K562 (cell line): Measurements from ENCODE around the gene SDK1. TPM values are rescaled to one million over a fixed set of nuclear protein-coding genes. Genes with fewer than 3 reads are reported as not detected.

ENCODE experiments used
- ATAC-seq: fragments of 200-7000 bp; cut with Tn5 transposase; 3 replicates; pipeline ENCODE4 v1.9.1; 2020; ENCODE audit warnings: moderate library complexity
- BruUV-seq: library from RNA; stranded (reverse); fragments of 400-500 nt; replicated peaks from 2 replicates; lab custom pipeline; 2021; lab: Mats Ljungman, UMichigan
- CTCF ChIA-PET: fragments of 300-600 bp; formaldehyde crosslinking; extraction: SDS; loops from one replicate; lab custom pipeline; 2021; ENCODE audit warnings: low intra/inter-chr PET ratio; lab: Yijun Ruan, JAX
- POLR2A ChIA-PET: fragments of 300-600, 350-650 bp; sonication (Branson Sonifier 250); formaldehyde crosslinking; extraction: SDS; loops from one replicate; lab custom pipeline; 2021; ENCODE audit warnings: antibody characterized with exemption, inconsistent platforms; lab: Yijun Ruan, JAX
- DNase-seq, 4 experiments: peaks; one replicate each; pipeline versions ENCODE4 v3.0.0 to v3.0.0-alpha.2; 2011 to 2018; ENCODE audit warnings: low spot score in 3 of 4, mixed read lengths in 3 of 4; ENCODE audit errors: extremely low read depth in 1 of 4
- FAIRE-seq: peaks from 2 replicates; lab custom pipeline; 2011; peaks lifted over from hg19 to GRCh38; lab: Jason Lieb, UNC
- H2AFZ ChIP-seq: 2 replicates; pipeline ENCODE4 v1.6.0; 2011; ENCODE audit warnings: low read depth, low read length, control low read depth, inconsistent platforms
- H3K27ac ChIP-seq: fragments of 200-600 bp; 3 replicates; pipeline ENCODE4 v1.8.0; 2011; ENCODE audit warnings: low read depth, mild to moderate bottlenecking, control low read depth, inconsistent platforms, low read length, moderate library complexity, mixed read lengths; ENCODE audit errors: extremely low read depth
- H3K27me3 ChIP-seq, 2 experiments: fragments of 300-600 bp in 1 of 2; 2 replicates in 1 of 2; 3 replicates in 1 of 2; pipeline versions ENCODE4 v1.6.0 to v1.8.0; 2011; ENCODE audit warnings: inconsistent platforms in 2 of 2, low read length in 2 of 2, mild to moderate bottlenecking in 1 of 2, mixed read lengths in 1 of 2, moderate library complexity in 1 of 2; ENCODE audit not compliant: control insufficient read depth in 2 of 2, insufficient read depth in 2 of 2
- H3K36me3 ChIP-seq: fragments of 300-600 bp; 3 replicates; pipeline ENCODE4 v1.8.0; 2011; ENCODE audit warnings: mild to moderate bottlenecking, low read length, inconsistent platforms; ENCODE audit not compliant: control insufficient read depth, insufficient read depth
- H3K4me1 ChIP-seq, 2 experiments: fragments of 200-600 bp in 1 of 2; replicated peaks in 1 of 2; 2 replicates in 1 of 2; 3 replicates in 1 of 2; pipeline versions ENCODE4 v1.5.1 to v1.8.0; 2011; ENCODE audit warnings: inconsistent platforms in 2 of 2, low read length in 2 of 2, mild to moderate bottlenecking in 1 of 2, mixed read lengths in 1 of 2, moderate library complexity in 1 of 2; ENCODE audit not compliant: control insufficient read depth in 2 of 2, insufficient read depth in 2 of 2
- H3K4me2 ChIP-seq: 2 replicates; pipeline ENCODE4 v1.6.1; 2011; ENCODE audit warnings: low read length, control low read depth, inconsistent platforms, mixed read lengths; ENCODE audit not compliant: insufficient read depth
- H3K4me3 ChIP-seq: fragments of 200-600 bp; sonication (generic), shearing (Covaris generic); 2 replicates; pipeline ENCODE4 v1.5.1; 2016; ENCODE audit warnings: control low read depth, inconsistent platforms
- H3K79me2 ChIP-seq: fragments of 200-600 bp; 3 replicates; pipeline ENCODE4 v1.8.0; 2011; ENCODE audit warnings: low read length, inconsistent platforms; ENCODE audit not compliant: control insufficient read depth, insufficient read depth
- H3K9ac ChIP-seq, 2 experiments: 2 replicates each; pipeline versions ENCODE4 v1.6.0 to v1.6.1; 2011; ENCODE audit warnings: low read depth in 2 of 2, low read length in 2 of 2, control low read depth in 1 of 2, inconsistent platforms in 1 of 2, mild to moderate bottlenecking in 1 of 2, mixed read lengths in 1 of 2; ENCODE audit not compliant: insufficient read depth in 1 of 2
- H3K9me1 ChIP-seq: one replicate; pipeline ENCODE4 v1.6.0; 2011; ENCODE audit warnings: inconsistent platforms, mild to moderate bottlenecking, low read length, moderate library complexity; ENCODE audit not compliant: control insufficient read depth, insufficient read depth
- H3K9me3 ChIP-seq: replicated peaks from 2 replicates; pipeline ENCODE4 v1.5.1; 2011; ENCODE audit warnings: low read depth, low read length, inconsistent platforms; ENCODE audit not compliant: control insufficient read depth, insufficient read depth
- H4K20me1 ChIP-seq: replicated peaks from 2 replicates; pipeline ENCODE4 v1.6.1; 2011; ENCODE audit warnings: low read length, inconsistent platforms, mixed read lengths; ENCODE audit not compliant: control insufficient read depth, insufficient read depth
- ZNF436 ChIP-seq: fragments of 250-450, 450-650 bp; sonication (Bioruptor Pico); formaldehyde crosslinking; IDR thresholded peaks from 2 replicates; pipeline ENCODE4 v1.7.0; 2020; ENCODE audit warnings: mild to moderate bottlenecking
- WGBS: fragments of 100-300 bp; shearing (Covaris generic); methylation state at CpG from one replicate; pipeline ENCODE4 v1.1.6; 2016; ENCODE audit warnings: low coverage, mixed read lengths; ENCODE audit not compliant: insufficient coverage; ENCODE audit errors: missing lambda C conversion rate; 5-methylcytosine and 5-hydroxymethylcytosine counted together
- in situ Hi-C: fragments of 300-500 bp; cut with MboI; formaldehyde crosslinking; loops from 4 replicates; pipeline ENCODE4 v1.15.0; 2018; ENCODE audit warnings: inconsistent platforms, mixed read lengths
- intact Hi-C: fragments of 100-400 bp; cut with micrococcal nuclease; formaldehyde crosslinking; loops from 2 replicates; pipeline ENCODE4 v1.14.2; 2022
- polyA plus RNA-seq, 8 experiments: library from polyadenylated mRNA; depleted of rRNA in 4 of 8; stranded (reverse) in 5 of 8; unstranded in 3 of 8; fragments of >200 nt; fragmentation: Nextera tagmentation in 2 of 8; fragmentation: Illumina TruSeq in 1 of 8; extraction: Ambion mirVana in 2 of 8; extraction: Trizol in 1 of 8; gene quantifications; 2 replicates each; pipeline versions ENCODE4 v1.2.1 to v1.2.3, GENCODE V29; 2011 to 2014; ENCODE audit warnings: inconsistent platforms in 1 of 8, missing spikeins in 1 of 8
- total RNA-seq, 7 experiments: library from RNA; depleted of rRNA in 6 of 7; stranded (reverse); fragments of >200 nt in 6 of 7; fragmentation: Illumina TruSeq in 2 of 7; extraction: Trizol in 2 of 7; gene quantifications; 2 replicates each; pipeline versions ENCODE4 v1.2.1 to v1.2.3, GENCODE V29; 2011 to 2021; ENCODE audit warnings: low replicate concordance in 1 of 7
- TF ChIP-seq, protein P1 (sequence below): fragments of 250-450 bp; sonication (Bioruptor Pico); IDR thresholded peaks from 2 replicates; pipeline ENCODE4 v1.5.0; 2020; ENCODE audit warnings: mild to moderate bottlenecking
- TF ChIP-seq, protein P2 (sequence below): fragments of 250-450 bp; sonication (Bioruptor Pico); IDR thresholded peaks from 2 replicates; pipeline ENCODE4 v1.4.0; 2020; ENCODE audit warnings: mild to moderate bottlenecking, moderate library complexity, borderline replicate concordance

Gene SDK1
- total and polyA plus RNA-seq, 9 of the 15 experiments (the other 6 are each of a cell fraction or from before 2014, with no cell fraction given) = 0.16 TPM; not detected in 8

DNA sequence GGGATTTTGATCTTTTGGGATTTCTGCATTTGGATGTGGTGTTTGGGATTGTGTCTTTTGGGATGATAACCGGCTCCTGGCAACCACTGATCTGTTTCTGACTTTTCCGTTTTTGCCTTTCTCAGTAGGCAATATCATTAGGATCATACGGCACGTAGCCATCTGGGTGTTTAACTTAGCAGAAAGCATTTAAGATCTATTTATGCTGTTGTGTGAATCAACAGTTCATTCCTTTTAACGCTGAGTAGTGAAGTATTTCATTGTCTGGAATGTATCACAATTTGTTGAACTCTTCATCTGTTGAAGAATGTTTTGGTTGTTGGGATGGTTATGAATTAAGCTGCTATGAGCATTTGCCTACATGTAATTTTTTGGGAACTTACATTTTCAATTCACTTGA, 459.6 kb downstream of the SDK1 start:
- intact Hi-C loops (no loop called here), in situ Hi-C loops (no loop called here)
- no peaks in the 10 kb centered on the region for H3K79me2 ChIP-seq
- no TSS peak for BruUV-seq
- H3K4me2 ChIP-seq = no peak overlapping the region
- POLR2A ChIA-PET = no interaction called here
- no peak overlapping the region for H2AFZ ChIP-seq
- H4K20me1 ChIP-seq = no peaks in the 10 kb centered on the region
- H3K4me3 ChIP-seq = no peak overlapping the region
- ATAC-seq (no peak), FAIRE-seq (no peak), DNase-seq (no peak)
- CTCF ChIA-PET = no interaction called here
- no peaks in the 10 kb centered on the region for H3K9me3 ChIP-seq
- no peak overlapping the region for H3K9ac ChIP-seq
- H3K27me3 ChIP-seq = no peaks in the 10 kb centered on the region
- H3K36me3 ChIP-seq = no peaks in the 10 kb centered on the region
- WGBS = 1% methylated on average over 5 of the region's 5 CpGs
- TF ChIP-seq ZNF436 = no peak
- TF ChIP-seq, protein P1, sequence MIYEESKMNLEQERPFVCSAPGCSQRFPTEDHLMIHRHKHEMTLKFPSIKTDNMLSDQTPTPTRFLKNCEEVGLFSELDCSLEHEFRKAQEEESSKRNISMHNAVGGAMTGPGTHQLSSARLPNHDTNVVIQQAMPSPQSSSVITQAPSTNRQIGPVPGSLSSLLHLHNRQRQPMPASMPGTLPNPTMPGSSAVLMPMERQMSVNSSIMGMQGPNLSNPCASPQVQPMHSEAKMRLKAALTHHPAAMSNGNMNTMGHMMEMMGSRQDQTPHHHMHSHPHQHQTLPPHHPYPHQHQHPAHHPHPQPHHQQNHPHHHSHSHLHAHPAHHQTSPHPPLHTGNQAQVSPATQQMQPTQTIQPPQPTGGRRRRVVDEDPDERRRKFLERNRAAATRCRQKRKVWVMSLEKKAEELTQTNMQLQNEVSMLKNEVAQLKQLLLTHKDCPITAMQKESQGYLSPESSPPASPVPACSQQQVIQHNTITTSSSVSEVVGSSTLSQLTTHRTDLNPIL (CRISPR knock-in tag) = no peak
- TF ChIP-seq, protein P2, sequence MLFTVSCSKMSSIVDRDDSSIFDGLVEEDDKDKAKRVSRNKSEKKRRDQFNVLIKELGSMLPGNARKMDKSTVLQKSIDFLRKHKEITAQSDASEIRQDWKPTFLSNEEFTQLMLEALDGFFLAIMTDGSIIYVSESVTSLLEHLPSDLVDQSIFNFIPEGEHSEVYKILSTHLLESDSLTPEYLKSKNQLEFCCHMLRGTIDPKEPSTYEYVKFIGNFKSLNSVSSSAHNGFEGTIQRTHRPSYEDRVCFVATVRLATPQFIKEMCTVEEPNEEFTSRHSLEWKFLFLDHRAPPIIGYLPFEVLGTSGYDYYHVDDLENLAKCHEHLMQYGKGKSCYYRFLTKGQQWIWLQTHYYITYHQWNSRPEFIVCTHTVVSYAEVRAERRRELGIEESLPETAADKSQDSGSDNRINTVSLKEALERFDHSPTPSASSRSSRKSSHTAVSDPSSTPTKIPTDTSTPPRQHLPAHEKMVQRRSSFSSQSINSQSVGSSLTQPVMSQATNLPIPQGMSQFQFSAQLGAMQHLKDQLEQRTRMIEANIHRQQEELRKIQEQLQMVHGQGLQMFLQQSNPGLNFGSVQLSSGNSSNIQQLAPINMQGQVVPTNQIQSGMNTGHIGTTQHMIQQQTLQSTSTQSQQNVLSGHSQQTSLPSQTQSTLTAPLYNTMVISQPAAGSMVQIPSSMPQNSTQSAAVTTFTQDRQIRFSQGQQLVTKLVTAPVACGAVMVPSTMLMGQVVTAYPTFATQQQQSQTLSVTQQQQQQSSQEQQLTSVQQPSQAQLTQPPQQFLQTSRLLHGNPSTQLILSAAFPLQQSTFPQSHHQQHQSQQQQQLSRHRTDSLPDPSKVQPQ = no peak
- no peaks in the 10 kb centered on the region for H3K4me1 ChIP-seq
- H3K27ac ChIP-seq = no peak overlapping the region
- H3K9me1 ChIP-seq = no peaks in the 10 kb centered on the region
